OCI-LY7 (cell line): ENCODE measurements around the gene CHST2. TPM values are rescaled to one million over a fixed set of nuclear protein-coding genes. Genes with fewer than 3 reads are reported as not detected.
A peak's percentile ranks its signal among the peaks of the same experiment; 100 is the strongest.

ENCODE experiments used
- Bru-seq: library from RNA; stranded (reverse); fragments of 400-500 nt; gene quantifications from one replicate; lab custom pipeline; 2021; lab: Mats Ljungman, UMichigan
- BruChase-seq, 2 experiments: library from RNA; stranded (reverse); fragments of 400-500 nt; gene quantifications; one replicate each; lab custom pipeline; 2021; lab: Mats Ljungman, UMichigan
- BruUV-seq: library from RNA; stranded (reverse); fragments of 400-500 nt; replicated peaks from 2 replicates; lab custom pipeline; 2021; lab: Mats Ljungman, UMichigan
- CTCF ChIA-PET: fragments of 300-600 bp; sonication (Branson Sonifier 250); formaldehyde crosslinking; loops from one replicate; lab custom pipeline; 2022; ENCODE audit warnings: antibody characterized with exemption; ENCODE audit not compliant: unreplicated experiment; lab: Charles Lee
- POLR2A ChIA-PET: fragments of 300-600 bp; sonication (Branson Sonifier 250); formaldehyde crosslinking; loops from one replicate; lab custom pipeline; 2022; ENCODE audit warnings: antibody characterized with exemption; lab: Charles Lee
- DNase-seq: peaks from one replicate; pipeline ENCODE4 v3.0.0-alpha.2; 2015; ENCODE audit warnings: low spot score
- H2AFZ ChIP-seq: fragments of 200-600 bp; sonication (generic), shearing (Covaris generic); 2 replicates; pipeline ENCODE4 v1.6.1; 2014; ENCODE audit warnings: mild to moderate bottlenecking, antibody characterized with exemption, low read length, moderate library complexity
- H3K27ac ChIP-seq: fragments of 200-600 bp; sonication (generic); 2 replicates; pipeline ENCODE4 v1.5.1; 2014; ENCODE audit warnings: mixed run types, low read depth, mild to moderate bottlenecking, moderate library complexity, low read length, inconsistent platforms; ENCODE audit not compliant: poor library complexity, severe bottlenecking
- H3K36me3 ChIP-seq: fragments of 200-600 bp; sonication (generic); 2 replicates; pipeline ENCODE4 v1.6.1; 2014; ENCODE audit warnings: mild to moderate bottlenecking, antibody characterized with exemption, low read length, moderate library complexity, mixed read lengths; ENCODE audit not compliant: insufficient read depth
- H3K4me1 ChIP-seq: fragments of 200-600 bp; sonication (generic); 2 replicates; pipeline ENCODE4 v1.5.1; 2014; ENCODE audit warnings: mild to moderate bottlenecking, low read length; ENCODE audit not compliant: insufficient read depth, poor library complexity, severe bottlenecking
- H3K4me2 ChIP-seq: fragments of 200-600 bp; sonication (generic); 2 replicates; pipeline ENCODE4 v1.6.1; 2014; ENCODE audit warnings: mild to moderate bottlenecking, low read length
- H3K4me3 ChIP-seq: fragments of 200-600 bp; sonication (generic); 2 replicates; pipeline ENCODE4 v1.5.1; 2014; ENCODE audit warnings: mild to moderate bottlenecking, low read depth, low read length; ENCODE audit not compliant: poor library complexity, severe bottlenecking
- H3K79me2 ChIP-seq: fragments of 200-600 bp; sonication (generic); 2 replicates; pipeline ENCODE4 v1.6.1; 2016; ENCODE audit warnings: low read depth, mild to moderate bottlenecking, low read length, moderate library complexity, mixed read lengths; ENCODE audit not compliant: insufficient read depth
- H3K9me2 ChIP-seq: fragments of 200-600 bp; sonication (generic); 2 replicates; pipeline ENCODE4 v1.6.1; 2016; ENCODE audit warnings: mild to moderate bottlenecking, low read length, mixed read lengths; ENCODE audit not compliant: insufficient read depth
- H3K9me3 ChIP-seq: fragments of 200-600 bp; sonication (generic); 2 replicates; pipeline ENCODE4 v1.6.1; 2014; ENCODE audit warnings: mild to moderate bottlenecking, mixed run types, low read length, mixed read lengths
- H4K20me1 ChIP-seq: fragments of 200-600 bp; sonication (generic); 2 replicates; pipeline ENCODE4 v1.6.1; 2014; ENCODE audit warnings: mild to moderate bottlenecking, antibody characterized with exemption, low read length, moderate library complexity, mixed read lengths; ENCODE audit not compliant: insufficient read depth
- CTCF ChIP-seq: fragments of 200-600 bp; sonication (generic); conservative IDR thresholded peaks from 2 replicates; pipeline ENCODE4 v1.5.1; 2014; ENCODE audit warnings: mild to moderate bottlenecking, antibody characterized with exemption, low read length, moderate library complexity, mixed read lengths
- EZH2phosphoT487 ChIP-seq: fragments of 200-600 bp; sonication (generic); IDR thresholded peaks from 2 replicates; pipeline ENCODE4 v1.6.1; 2018; ENCODE audit warnings: low read depth, borderline replicate concordance, mild to moderate bottlenecking, mixed run types, antibody characterized with exemption, low read length, moderate library complexity, mixed read lengths
- intact Hi-C: fragments of 100-400 bp; cut with micrococcal nuclease; formaldehyde crosslinking; loops from one replicate; pipeline ENCODE4 v1.10.0; 2022; ENCODE audit not compliant: unreplicated experiment
- long read RNA-seq: library from polyadenylated mRNA; stranded (forward); transcript quantifications from one replicate; pipeline ENCODE4 v2.0.0, GENCODE V29; 2022
- total RNA-seq, 2 experiments: library from RNA; depleted of rRNA in 1 of 2; stranded (reverse); fragments of >200 nt in 1 of 2; shearing (Covaris generic) in 1 of 2; gene quantifications; 2 replicates each; pipeline ENCODE4 v1.2.3, GENCODE V29; 2014 to 2022

The CHST2 gene
- 0.93 and 1.2 TPM in 2 replicates for total RNA-seq (2014; rRNA removed; shearing (Covaris generic))
- total RNA-seq (2022): 1.1 and 1.2 TPM in 2 replicates
- percentile 29 among the genes with signal in this experiment for Bru-seq, nascent RNA
- BruChase-seq, experiment 1, labeled RNA remaining after a 6-hour chase: percentile 30 among the genes with signal in this experiment
- percentile 35 among the genes with signal in this experiment for BruChase-seq, experiment 2, labeled RNA remaining after a 2-hour chase
- long read RNA-seq, full-length matches to known transcripts: 2 of 2 reads
- long read RNA-seq, partial matches to known transcripts: 0 of 2 reads
- long read RNA-seq, other reads (novel, unspliced or antisense): 0 of 2 reads

- ChIA-PET CTCF (no interaction called here), POLR2A (interaction anchor here (0.6 to 1.6 kb wide), 4 partner anchors 10 to 1153 kb away, joined by 3 to 4 read pairs (median 4); no protein-coding TSS in a partner anchor)
- H3K4me1 ChIP-seq: peaks cover 22% of the 10 kb centered on the region
- no peaks in the 10 kb centered on the region for H3K9me2 ChIP-seq
- H2AFZ ChIP-seq: peak within 1 kb of the TSS; percentile 93
- DNase-seq: peak; percentile 84
- no TSS peak for BruUV-seq
- H3K27ac ChIP-seq: no peak within 1 kb of the TSS
- 0 out of 2 replicates have a peak, but pooled peaks have one; percentile 64 for TF ChIP-seq EZH2phosphoT487
- no peak for TF ChIP-seq CTCF
- H3K9me3 ChIP-seq: no peaks in the 10 kb centered on the region
- peak within 1 kb of the TSS; percentile 72 for H3K4me3 ChIP-seq
- H3K79me2 ChIP-seq: no peaks in the 10 kb centered on the region
- peak within 1 kb of the TSS; percentile 95 for H3K4me2 ChIP-seq
- no peaks in the 10 kb centered on the region for H4K20me1 ChIP-seq
- intact Hi-C loops: loop anchor here (1.0 to 2.0 kb wide), 2 partner anchors 37 to 102 kb away; no protein-coding TSS in a partner anchor
- no peaks in the 10 kb centered on the region for H3K36me3 ChIP-seq
Observed at GRCh38 chr3:143119009-143119914, at the start of gene CHST2. Gene CHST2, plus strand, starts transcription at chr3:143119771. Its CDS starts 1,046 bp downstream, at chr3:143120817.

GRCh38 chr3:143070977-143071551 lies 48.5 kb upstream of the CHST2 start:
- Histone ChIP-seq H3K4me2 (no peak overlapping the region), H3K4me3 (no peak overlapping the region), H3K9me2 (no peaks in the 10 kb centered on the region), H3K36me3 (no peaks in the 10 kb centered on the region), H3K27ac (no peak overlapping the region), H3K4me1 (no peaks in the 10 kb centered on the region), H3K79me2 (no peaks in the 10 kb centered on the region), H2AFZ (no peak overlapping the region), H4K20me1 (no peaks in the 10 kb centered on the region), H3K9me3 (no peaks in the 10 kb centered on the region)
- intact Hi-C loops: no loop called here
- no peak for TF ChIP-seq CTCF
- no peak for TF ChIP-seq EZH2phosphoT487
- ChIA-PET CTCF (no interaction called here), POLR2A (interaction anchor here (1.5 kb wide), 1 partner anchor 35 kb away, joined by 3 read pairs; no protein-coding TSS in a partner anchor)
- no peak for DNase-seq
- no TSS peak for BruUV-seq
